Peyer's patch (tissue), 4 donors: ENCODE data around the gene PEX19. TPM values are rescaled to one million over a fixed set of nuclear protein-coding genes. Genes with fewer than 3 reads are reported as not detected.

Experiments used
- DNase-seq, 3 donors: peaks; one replicate each; pipeline ENCODE4 v3.0.0-alpha.2; 2017 to 2019
- H3K27ac ChIP-seq, 4 donors: fragments of 200-600 bp; sonication (generic); one replicate each; pipeline ENCODE4 v1.5.1; 2016 to 2019
- H3K27me3 ChIP-seq, 2 donors: fragments of 200-600 bp; sonication (generic); one replicate each; pipeline ENCODE4 v1.5.1; 2019
- H3K36me3 ChIP-seq, 3 donors: fragments of 200-600 bp; sonication (generic); one replicate each; pipeline ENCODE4 v1.5.1; 2016 to 2019
- H3K4me1 ChIP-seq, 4 donors: fragments of 200-600 bp; sonication (generic); one replicate each; pipeline ENCODE4 v1.5.1; 2016 to 2019
- H3K4me3 ChIP-seq, 4 donors: fragments of 200-600 bp; sonication (generic); 1 replicate in 3 of 4; 2 replicates in 1 of 4; pipeline ENCODE4 v1.5.1; 2016 to 2019; ENCODE audit warnings: mild to moderate bottlenecking in 1 of 4
- H3K9me3 ChIP-seq, 4 donors: fragments of 200-600 bp; sonication (generic); one replicate each; pipeline ENCODE4 v1.5.1; 2016 to 2019; ENCODE audit warnings: mild to moderate bottlenecking in 1 of 4
- CTCF ChIP-seq, 6 experiments: fragments of 450-650 bp in 4 of 6; fragments of 200-600 bp in 2 of 6; sonication (generic) in 1 of 6; IDR thresholded peaks; one replicate each; pipeline ENCODE4 v1.5.1; 2017 to 2019; ENCODE audit warnings: antibody characterized with exemption in 6 of 6, mild to moderate bottlenecking in 3 of 6, moderate library complexity in 1 of 6
- POLR2A ChIP-seq, 2 donors: fragments of 450-650 bp; IDR thresholded peaks; one replicate each; pipeline ENCODE4 v1.5.1; 2017; ENCODE audit warnings: antibody characterized with exemption in 2 of 2, mild to moderate bottlenecking in 2 of 2, moderate library complexity in 2 of 2
- total RNA-seq, 4 donors: library from RNA; depleted of rRNA; stranded (reverse); fragments of >200 nt; gene quantifications; one replicate each; pipeline ENCODE4 v1.1.0, GENCODE V29; 2016

The PEX19 gene
- total RNA-seq, 4 donors from 2014 or later = 25.4 to 45.6 (median 40.2) TPM

- Histone ChIP-seq H3K4me3 (no peak overlapping the region), H3K27ac (no peak overlapping the region), H3K27me3 (no peaks in the 10 kb centered on the region), H3K36me3 (peaks cover 0 to 39% (median 0%) of the 10 kb centered on the region in 3 donors), H3K4me1 (no peaks in the 10 kb centered on the region), H3K9me3 (no peaks in the 10 kb centered on the region)
- DNase-seq = no peak
- TF ChIP-seq CTCF (IDR thresholded peaks at IDR 0.05) (no peak), POLR2A (IDR thresholded peaks at IDR 0.05) (no peak)
Observed at GRCh38 chr1:160244209-160244608, 40.7 kb downstream of the PEX19 start.

GRCh38 chr1:160243767-160244166, 41.2 kb downstream of the PEX19 start:
- peaks cover 0 to 43% (median 0%) of the 10 kb centered on the region in 3 donors for H3K36me3 ChIP-seq
- TF ChIP-seq POLR2A (IDR thresholded peaks at IDR 0.05) = no peak
- no peak for TF ChIP-seq CTCF (IDR thresholded peaks at IDR 0.05)
- H3K4me1 ChIP-seq = no peaks in the 10 kb centered on the region
- no peaks in the 10 kb centered on the region for H3K9me3 ChIP-seq
- H3K27me3 ChIP-seq = no peaks in the 10 kb centered on the region
- H3K27ac ChIP-seq = no peak overlapping the region
- DNase-seq = no peak
- H3K4me3 ChIP-seq = no peak overlapping the region

- Histone ChIP-seq H3K27ac (no peak overlapping the region), H3K4me1 (no peaks in the 10 kb centered on the region), H3K4me3 (no peak overlapping the region), H3K36me3 (peaks cover 0 to 84% (median 0%) of the 10 kb centered on the region in 3 donors), H3K9me3 (no peaks in the 10 kb centered on the region), H3K27me3 (no peaks in the 10 kb centered on the region)
- TF ChIP-seq POLR2A (IDR thresholded peaks at IDR 0.05) (no peak), CTCF (IDR thresholded peaks at IDR 0.05) (no peak)
- no peak for DNase-seq
Observed at GRCh38 chr1:160239582-160240299, 45.2 kb downstream of the PEX19 start.

- Histone ChIP-seq H3K27ac (no peak overlapping the region), H3K4me3 (no peak overlapping the region), H3K36me3 (peaks cover 0 to 86% (median 0%) of the 10 kb centered on the region in 3 donors), H3K4me1 (no peaks in the 10 kb centered on the region), H3K9me3 (no peaks in the 10 kb centered on the region), H3K27me3 (no peaks in the 10 kb centered on the region)
- no peak for TF ChIP-seq POLR2A (IDR thresholded peaks at IDR 0.05)
- no peak for TF ChIP-seq CTCF (IDR thresholded peaks at IDR 0.05)
- DNase-seq = no peak
Observed at GRCh38 chr1:160238408-160238807, 46.5 kb downstream of the PEX19 start.

- TF ChIP-seq CTCF (IDR thresholded peaks at IDR 0.05) = no peak
- no peak for TF ChIP-seq POLR2A (IDR thresholded peaks at IDR 0.05)
- Histone ChIP-seq H3K36me3 (peaks cover 0 to 89% (median 0%) of the 10 kb centered on the region in 3 donors), H3K4me3 (no peak overlapping the region), H3K27me3 (no peaks in the 10 kb centered on the region), H3K27ac (no peak overlapping the region), H3K4me1 (no peaks in the 10 kb centered on the region), H3K9me3 (no peaks in the 10 kb centered on the region)
- DNase-seq = no peak
Observed at GRCh38 chr1:160237558-160237957, 47.4 kb downstream of the PEX19 start.
